ENCODE measurements around the gene CBFA2T3.

CBFA2T3 gene

DNA sequence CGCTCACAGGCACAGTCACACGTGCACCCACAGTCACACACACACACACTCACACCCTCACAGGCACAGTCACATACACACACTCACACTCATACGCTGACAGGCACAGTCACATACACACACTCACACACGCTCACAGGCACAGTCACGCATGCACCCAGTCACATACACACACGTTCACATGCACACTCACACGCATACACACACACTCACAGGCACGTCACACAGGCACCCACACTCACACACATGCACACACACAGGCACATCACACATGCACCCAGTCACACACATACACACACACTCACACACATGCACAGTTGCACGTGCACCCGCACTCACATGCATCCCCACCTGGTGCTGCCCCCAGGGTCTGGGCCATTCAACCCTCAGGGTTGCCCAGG, 46.1 kb upstream of the CBFA2T3 start:
- ChIA-PET CTCF (no interaction called here), POLR2A (no interaction called here)
- no peak overlapping the region for H3K4me3 ChIP-seq (ENCODE audit: low read depth, low read length)
- H3K27ac ChIP-seq (ENCODE audit: extremely low read depth, low read depth, low read length): no peak overlapping the region
- TF ChIP-seq ZNF510 (tag by site-specific recombination; IDR thresholded peaks at IDR 0.05; ENCODE audit: insufficient replicate concordance): no peak
- 0 out of 2 replicates have a peak, but pooled peaks have one; percentile 15 for TF ChIP-seq ZNF785 (tag by site-specific recombination; IDR thresholded peaks at IDR 0.05)
- TF ChIP-seq, protein P1, sequence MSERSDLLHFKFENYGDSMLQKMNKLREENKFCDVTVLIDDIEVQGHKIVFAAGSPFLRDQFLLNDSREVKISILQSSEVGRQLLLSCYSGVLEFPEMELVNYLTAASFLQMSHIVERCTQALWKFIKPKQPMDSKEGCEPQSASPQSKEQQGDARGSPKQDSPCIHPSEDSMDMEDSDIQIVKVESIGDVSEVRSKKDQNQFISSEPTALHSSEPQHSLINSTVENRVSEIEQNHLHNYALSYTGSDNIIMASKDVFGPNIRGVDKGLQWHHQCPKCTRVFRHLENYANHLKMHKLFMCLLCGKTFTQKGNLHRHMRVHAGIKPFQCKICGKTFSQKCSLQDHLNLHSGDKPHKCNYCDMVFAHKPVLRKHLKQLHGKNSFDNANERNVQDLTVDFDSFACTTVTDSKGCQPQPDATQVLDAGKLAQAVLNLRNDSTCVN (tag by site-specific recombination; optimal IDR thresholded peaks at IDR 0.05): peak; percentile 14
- TF ChIP-seq ZNF311 (tag by site-specific recombination; IDR thresholded peaks at IDR 0.05; ENCODE audit: borderline replicate concordance): 0 out of 2 replicates have a peak, but pooled peaks have one; percentile 29
- 0 out of 2 replicates have a peak, but pooled peaks have one; percentile 44 for TF ChIP-seq ZNF658 (tag by site-specific recombination; IDR thresholded peaks at IDR 0.05)
- no peak for TF ChIP-seq ZNF707 (tag by site-specific recombination; IDR thresholded peaks at IDR 0.05)
- TF ChIP-seq ZNF398 (tag by site-specific recombination; IDR thresholded peaks at IDR 0.05): peak; percentile 13; the same call in 1 of the 2 replicates
- TF ChIP-seq, protein P2, sequence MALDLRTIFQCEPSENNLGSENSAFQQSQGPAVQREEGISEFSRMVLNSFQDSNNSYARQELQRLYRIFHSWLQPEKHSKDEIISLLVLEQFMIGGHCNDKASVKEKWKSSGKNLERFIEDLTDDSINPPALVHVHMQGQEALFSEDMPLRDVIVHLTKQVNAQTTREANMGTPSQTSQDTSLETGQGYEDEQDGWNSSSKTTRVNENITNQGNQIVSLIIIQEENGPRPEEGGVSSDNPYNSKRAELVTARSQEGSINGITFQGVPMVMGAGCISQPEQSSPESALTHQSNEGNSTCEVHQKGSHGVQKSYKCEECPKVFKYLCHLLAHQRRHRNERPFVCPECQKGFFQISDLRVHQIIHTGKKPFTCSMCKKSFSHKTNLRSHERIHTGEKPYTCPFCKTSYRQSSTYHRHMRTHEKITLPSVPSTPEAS (tag by site-specific recombination; IDR thresholded peaks at IDR 0.05): peak; percentile 81
- no peaks in the 10 kb centered on the region for H3K4me1 ChIP-seq (ENCODE audit: control insufficient read depth, insufficient read depth, low read length)
- no peaks in the 10 kb centered on the region for H3K9me3 ChIP-seq (ENCODE audit: control insufficient read depth, insufficient read depth, low read depth, low read length)
- H3K36me3 ChIP-seq (ENCODE audit: control insufficient read depth in 2 of 2, insufficient read depth in 1 of 2, low read length in 2 of 2): no peaks in the 10 kb centered on the region

GRCh38 chr16:89022051-89022836, 45.2 kb upstream of the CBFA2T3 start:
- CTCF ChIA-PET: interaction anchor here (0.6 kb wide), 1 partner anchor 224 kb away, joined by 3 read pairs; no protein-coding TSS in a partner anchor
- TF ChIP-seq TRIM28 (IDR thresholded peaks at IDR 0.05; ENCODE audit: borderline replicate concordance, low read length): no peak
- TF ChIP-seq ZXDB (tag by site-specific recombination; IDR thresholded peaks at IDR 0.05): no peak
- no peak for TF ChIP-seq ZNF248 (tag by site-specific recombination; IDR thresholded peaks at IDR 0.05)
- TF ChIP-seq KLF10 (tag by site-specific recombination; IDR thresholded peaks at IDR 0.05): no peak
- TF ChIP-seq ZNF266 (tag by site-specific recombination; IDR thresholded peaks at IDR 0.05; ENCODE audit: low read depth): no peak
- no peak for TF ChIP-seq ZNF350 (tag by site-specific recombination; IDR thresholded peaks at IDR 0.05)
- no peak for TF ChIP-seq ZNF148 (tag by site-specific recombination; IDR thresholded peaks at IDR 0.05; ENCODE audit: borderline replicate concordance)
- TF ChIP-seq ZNF660 (tag by site-specific recombination; IDR thresholded peaks at IDR 0.05): no peak
- TF ChIP-seq ZNF530 (tag by site-specific recombination; IDR thresholded peaks at IDR 0.05; ENCODE audit: low read depth): no peak
- no peak for TF ChIP-seq FEZF1 (tag by site-specific recombination; IDR thresholded peaks at IDR 0.05)
- TF ChIP-seq HOXD13 (CRISPR knock-in tag; IDR thresholded peaks at IDR 0.05; ENCODE audit: borderline replicate concordance): no peak
- no peak for TF ChIP-seq ZNF133 (tag by site-specific recombination; IDR thresholded peaks at IDR 0.05)
- no peak for TF ChIP-seq ZNF391 (tag by site-specific recombination; IDR thresholded peaks at IDR 0.05; ENCODE audit: borderline replicate concordance, low read depth)
- TF ChIP-seq ZNF561 (tag by site-specific recombination; IDR thresholded peaks at IDR 0.05; ENCODE audit: borderline replicate concordance): no peak
- TF ChIP-seq ZNF600 (tag by site-specific recombination; IDR thresholded peaks at IDR 0.05): no peak
- Histone ChIP-seq H3K27ac (ENCODE audit: extremely low read depth, low read depth, low read length) (no peak overlapping the region), H3K4me3 (ENCODE audit: low read depth, low read length) (no peak overlapping the region), H3K36me3 (ENCODE audit: control insufficient read depth in 2 of 2, insufficient read depth in 1 of 2, low read length in 2 of 2) (no peaks in the 10 kb centered on the region), H3K4me1 (ENCODE audit: control insufficient read depth, insufficient read depth, low read length) (no peaks in the 10 kb centered on the region), H3K9me3 (ENCODE audit: control insufficient read depth, insufficient read depth, low read depth, low read length) (no peaks in the 10 kb centered on the region)
- POLR2A ChIA-PET: no interaction called here

All from HEK293 (cell line).